Fibroblast of lung (primary cell): ENCODE measurements around the gene TAB3.

Experiments
- EZH2 ChIP-seq: IDR thresholded peaks from 2 replicates; pipeline ENCODE4 v1.5.1; 2012; ENCODE audit warnings: low read length, control low read depth, mild to moderate bottlenecking; ENCODE audit errors: missing control alignments
- TF ChIP-seq, protein P1 (sequence below), 2 donors: IDR thresholded peaks in 1 of 2; conservative IDR thresholded peaks in 1 of 2; 1 replicate in 1 of 2; 2 replicates in 1 of 2; pipeline ENCODE4 v1.5.1; 2011 to 2012; ENCODE audit warnings: low read length in 2 of 2, control low read depth in 1 of 2, inconsistent platforms in 1 of 2, low read depth in 1 of 2, mild to moderate bottlenecking in 1 of 2

DNA sequence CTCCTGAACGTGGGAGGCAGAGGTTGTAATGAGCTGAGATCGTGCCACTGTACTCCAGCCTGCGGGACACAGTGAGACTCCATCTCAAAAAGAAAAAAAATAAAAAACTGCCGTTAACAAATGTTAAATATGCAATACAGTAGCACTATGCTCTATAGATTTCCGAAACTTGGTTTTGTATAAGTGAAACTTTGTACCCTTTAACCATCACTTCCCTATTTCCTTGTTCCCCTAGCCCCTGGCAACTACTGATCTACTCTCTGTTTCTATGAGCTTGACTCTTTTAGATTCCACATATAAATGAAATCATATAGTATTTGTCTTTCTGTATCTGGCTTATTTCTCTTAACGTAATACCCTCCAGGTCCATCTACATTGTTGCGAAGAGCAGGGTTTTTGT, 74.1 kb downstream of the TAB3 start:
- TF ChIP-seq, protein P1, sequence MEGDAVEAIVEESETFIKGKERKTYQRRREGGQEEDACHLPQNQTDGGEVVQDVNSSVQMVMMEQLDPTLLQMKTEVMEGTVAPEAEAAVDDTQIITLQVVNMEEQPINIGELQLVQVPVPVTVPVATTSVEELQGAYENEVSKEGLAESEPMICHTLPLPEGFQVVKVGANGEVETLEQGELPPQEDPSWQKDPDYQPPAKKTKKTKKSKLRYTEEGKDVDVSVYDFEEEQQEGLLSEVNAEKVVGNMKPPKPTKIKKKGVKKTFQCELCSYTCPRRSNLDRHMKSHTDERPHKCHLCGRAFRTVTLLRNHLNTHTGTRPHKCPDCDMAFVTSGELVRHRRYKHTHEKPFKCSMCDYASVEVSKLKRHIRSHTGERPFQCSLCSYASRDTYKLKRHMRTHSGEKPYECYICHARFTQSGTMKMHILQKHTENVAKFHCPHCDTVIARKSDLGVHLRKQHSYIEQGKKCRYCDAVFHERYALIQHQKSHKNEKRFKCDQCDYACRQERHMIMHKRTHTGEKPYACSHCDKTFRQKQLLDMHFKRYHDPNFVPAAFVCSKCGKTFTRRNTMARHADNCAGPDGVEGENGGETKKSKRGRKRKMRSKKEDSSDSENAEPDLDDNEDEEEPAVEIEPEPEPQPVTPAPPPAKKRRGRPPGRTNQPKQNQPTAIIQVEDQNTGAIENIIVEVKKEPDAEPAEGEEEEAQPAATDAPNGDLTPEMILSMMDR (conservative IDR thresholded peaks at IDR 0.05 in 1 of 2, IDR thresholded peaks at IDR 0.05 in 1 of 2; ENCODE audit: low read depth in 1 of 2, low read length in 2 of 2): no peak
- TF ChIP-seq EZH2: no peak
